Measurements from ENCODE around the gene C6orf132. TPM values are rescaled to one million over a fixed set of nuclear protein-coding genes. Genes with fewer than 3 reads are reported as not detected.
A peak's percentile ranks its signal among the peaks of the same experiment; 100 is the strongest.

Gene C6orf132
- total RNA-seq, 4 donors from 2014 or later = 0.83 to 2.1 (median 1.6) TPM

DNA sequence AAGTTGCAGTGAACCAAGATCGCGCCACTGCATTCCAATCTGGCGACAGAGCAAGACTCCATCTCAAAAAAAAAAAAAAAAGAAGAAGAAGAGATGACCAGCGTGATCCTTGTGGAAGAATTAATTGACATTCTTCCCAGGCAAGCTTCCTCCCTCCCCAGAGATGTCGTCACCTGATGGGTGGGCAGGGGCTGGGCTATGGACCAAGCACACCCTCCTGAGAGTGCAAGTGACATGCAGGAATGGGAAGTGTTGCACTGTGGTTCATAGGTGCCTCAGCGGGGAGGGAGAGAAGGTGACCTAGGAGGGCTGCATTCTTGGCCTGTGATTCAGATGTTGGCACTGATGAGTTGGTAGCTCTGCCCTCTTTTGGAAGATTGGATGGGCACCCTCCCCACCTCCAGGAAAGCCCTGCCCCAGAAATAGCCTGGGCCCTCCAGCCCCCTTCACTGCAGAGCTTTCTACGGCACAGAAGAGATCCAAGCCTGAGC lies 54.3 kb downstream of the C6orf132 start:
- DNase-seq (ENCODE audit: extremely low spot score) = no peak
- no peaks in the 10 kb centered on the region for H3K9me3 ChIP-seq
- WGBS = 90% methylated on average over 7 of the region's 7 CpGs
- no peak for TF ChIP-seq CTCF (IDR thresholded peaks at IDR 0.05)
- TF ChIP-seq POLR2A (IDR thresholded peaks at IDR 0.05; ENCODE audit: low read depth) = no peak
- no peak for TF ChIP-seq EP300 (IDR thresholded peaks at IDR 0.05)
- TF ChIP-seq POLR2AphosphoS5 (IDR thresholded peaks at IDR 0.05) = no peak
- H3K27ac ChIP-seq (replicated peaks in 1 of 4) = no peak overlapping the region
- intact Hi-C loops (cut with DNase I) = no loop called here
- H3K4me3 ChIP-seq = no peak overlapping the region
- peaks cover 0 to 17% (median 0%) of the 10 kb centered on the region in 4 donors for H3K4me1 ChIP-seq
- H3K36me3 ChIP-seq = peaks cover 0 to 29% (median 4%) of the 10 kb centered on the region in 4 donors
- no peaks in the 10 kb centered on the region for H3K27me3 ChIP-seq

DNA sequence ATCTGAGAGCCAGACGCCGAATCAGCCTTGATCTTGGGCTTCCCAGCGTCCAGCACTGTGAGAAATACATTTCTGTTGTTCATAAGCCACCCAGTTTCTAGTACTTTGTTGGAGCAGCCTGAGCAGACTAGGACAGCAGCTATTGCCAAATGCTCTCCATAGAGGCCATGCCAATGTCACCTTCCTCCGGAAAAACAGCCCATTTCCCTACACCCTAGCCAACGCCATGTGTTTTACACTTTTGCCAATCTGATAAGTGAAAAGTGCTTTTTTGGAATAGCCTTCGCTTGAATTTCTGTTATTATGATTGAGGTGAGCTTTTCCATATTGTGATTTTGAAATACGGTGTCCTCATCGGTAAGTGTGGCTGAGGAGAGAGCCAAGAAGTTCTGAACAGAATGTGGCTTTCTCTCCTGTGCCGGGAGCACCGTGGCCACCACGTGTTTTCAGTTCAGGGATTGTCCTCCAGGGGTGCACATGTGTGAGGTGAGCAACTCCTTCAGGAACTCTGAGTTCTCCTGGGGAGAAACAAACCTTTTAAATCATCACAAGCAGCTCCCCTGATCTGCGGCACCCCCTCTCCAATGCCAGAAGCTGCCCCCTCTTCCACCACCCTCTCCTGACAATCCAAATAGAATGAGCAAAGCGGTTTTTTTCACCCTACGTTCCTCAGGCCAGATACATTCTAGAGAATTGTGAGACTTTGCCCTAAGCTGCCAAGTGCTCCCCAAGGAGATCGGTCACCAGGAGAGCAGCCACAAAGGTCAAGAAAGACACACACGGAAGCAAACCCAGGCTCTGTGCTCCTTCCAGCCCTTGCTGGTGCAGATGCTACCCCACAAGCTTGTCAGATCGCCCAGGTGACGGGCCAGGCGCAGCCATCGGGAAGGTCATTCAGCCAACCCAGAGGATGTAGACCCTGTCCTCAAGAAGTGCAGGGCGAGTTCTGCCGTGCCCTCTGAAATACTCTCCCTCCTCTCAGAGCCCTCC lies 56.1 kb downstream of the C6orf132 start:
- H3K4me1 ChIP-seq = peaks cover 0 to 17% (median 0%) of the 10 kb centered on the region in 4 donors
- H3K27me3 ChIP-seq = no peaks in the 10 kb centered on the region
- no peak for DNase-seq (ENCODE audit: extremely low spot score)
- no peak for TF ChIP-seq EP300 (IDR thresholded peaks at IDR 0.05)
- peak in 1 of 2 donors; percentile 7 for TF ChIP-seq POLR2AphosphoS5 (IDR thresholded peaks at IDR 0.05)
- TF ChIP-seq CTCF (IDR thresholded peaks at IDR 0.05) = peak in 1 of 3 experiments; percentile 15
- intact Hi-C loops (cut with DNase I) = no loop called here
- H3K27ac ChIP-seq (replicated peaks in 1 of 4) = no peak overlapping the region
- WGBS = 84% methylated on average over 22 of the region's 22 CpGs
- peaks cover 0 to 47% (median 19%) of the 10 kb centered on the region in 4 donors for H3K36me3 ChIP-seq
- no peak overlapping the region for H3K4me3 ChIP-seq
- no peaks in the 10 kb centered on the region for H3K9me3 ChIP-seq

GRCh38 chr6:42084889-42085288 lies 57.5 kb downstream of the C6orf132 start:
- peaks cover 0 to 17% (median 0%) of the 10 kb centered on the region in 4 donors for H3K4me1 ChIP-seq
- no peaks in the 10 kb centered on the region for H3K9me3 ChIP-seq
- no peak for DNase-seq (ENCODE audit: extremely low spot score)
- no peak overlapping the region for H3K27ac ChIP-seq (replicated peaks in 1 of 4)
- H3K27me3 ChIP-seq = no peaks in the 10 kb centered on the region
- peaks cover 0 to 62% (median 29%) of the 10 kb centered on the region in 4 donors for H3K36me3 ChIP-seq
- intact Hi-C loops (cut with DNase I) = no loop called here
- WGBS = 97% methylated on average over 5 of the region's 5 CpGs
- no peak overlapping the region for H3K4me3 ChIP-seq
- TF ChIP-seq POLR2AphosphoS5 (IDR thresholded peaks at IDR 0.05) = no peak
- no peak for TF ChIP-seq EP300 (IDR thresholded peaks at IDR 0.05)
- TF ChIP-seq CTCF (IDR thresholded peaks at IDR 0.05) = no peak
- no peak for TF ChIP-seq POLR2A (IDR thresholded peaks at IDR 0.05; ENCODE audit: low read depth)

- intact Hi-C loops (cut with DNase I) = no loop called here
- no peak overlapping the region for H3K27ac ChIP-seq (replicated peaks in 1 of 4)
- 83% methylated on average over 5 of the region's 5 CpGs for WGBS
- TF ChIP-seq CTCF (IDR thresholded peaks at IDR 0.05) (no peak), POLR2AphosphoS5 (IDR thresholded peaks at IDR 0.05) (no peak), EP300 (IDR thresholded peaks at IDR 0.05) (no peak), POLR2A (IDR thresholded peaks at IDR 0.05; ENCODE audit: low read depth) (no peak)
- no peak overlapping the region for H3K4me3 ChIP-seq
- DNase-seq (ENCODE audit: extremely low spot score) = no peak
- no peaks in the 10 kb centered on the region for H3K9me3 ChIP-seq
- no peaks in the 10 kb centered on the region for H3K27me3 ChIP-seq
- peaks cover 6 to 75% (median 40%) of the 10 kb centered on the region in 4 donors for H3K36me3 ChIP-seq
- peaks cover 0 to 15% (median 0%) of the 10 kb centered on the region in 4 donors for H3K4me1 ChIP-seq
These were observed 58.9 kb downstream of the C6orf132 start for GRCh38 chr6:42083530-42083929.

Data from esophagus muscularis mucosa (tissue), 4 donors.